ENCODE results near the gene HIRIP3. TPM values are rescaled to one million over a fixed set of nuclear protein-coding genes. Genes with fewer than 3 reads are reported as not detected.

The HIRIP3 gene
- polyA plus RNA-seq, 1 of the 3 experiments (the other 2 are of a cell fraction), result 18.9 TPM

DNA sequence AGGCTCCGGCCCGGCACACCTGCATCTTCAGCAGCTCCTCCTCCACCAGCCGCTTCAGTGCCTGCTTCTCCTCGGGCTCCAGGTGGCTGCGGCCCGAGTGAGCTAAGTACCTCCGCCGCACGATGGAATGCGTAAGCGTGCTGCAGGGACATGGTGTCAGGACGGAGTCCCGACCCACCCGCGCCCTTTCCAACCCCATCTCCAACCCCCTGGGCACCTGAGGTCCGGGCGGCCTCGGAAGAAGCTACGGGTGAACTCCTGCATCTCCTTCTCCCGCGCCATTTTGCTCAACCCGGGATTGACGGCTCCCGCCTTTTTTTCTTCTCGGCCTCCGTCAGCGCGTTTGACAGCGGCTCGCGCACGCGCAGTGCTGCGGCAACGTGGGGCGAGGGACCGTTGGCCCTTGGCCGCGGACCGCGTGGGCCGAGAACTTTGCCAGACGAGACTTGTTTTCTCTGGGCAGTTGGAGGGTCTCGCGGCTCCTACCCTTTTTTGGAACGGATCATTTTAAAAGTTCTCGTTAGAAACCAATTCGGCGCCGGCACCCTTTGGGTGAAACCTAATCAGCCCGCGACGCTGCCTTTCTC lies at the start of gene HIRIP3 (continued):
- TF ChIP-seq GATA2 (CRISPR knock-in tag; IDR thresholded peaks at IDR 0.05) (no peak), SMC3 (IDR thresholded peaks at IDR 0.05; ENCODE audit: low read depth, low read length) (no peak), TCF12 (IDR thresholded peaks at IDR 0.05) (no peak), RCOR1 (IDR thresholded peaks at IDR 0.05; ENCODE audit: low read length) (no peak), CHD2 (IDR thresholded peaks at IDR 0.05; ENCODE audit: low read length, partially characterized antibody) (no peak), ELF1 (IDR thresholded peaks at IDR 0.05) (no peak), RAD21 (IDR thresholded peaks at IDR 0.05; ENCODE audit: low read length) (no peak)
- TF ChIP-seq, protein P1, sequence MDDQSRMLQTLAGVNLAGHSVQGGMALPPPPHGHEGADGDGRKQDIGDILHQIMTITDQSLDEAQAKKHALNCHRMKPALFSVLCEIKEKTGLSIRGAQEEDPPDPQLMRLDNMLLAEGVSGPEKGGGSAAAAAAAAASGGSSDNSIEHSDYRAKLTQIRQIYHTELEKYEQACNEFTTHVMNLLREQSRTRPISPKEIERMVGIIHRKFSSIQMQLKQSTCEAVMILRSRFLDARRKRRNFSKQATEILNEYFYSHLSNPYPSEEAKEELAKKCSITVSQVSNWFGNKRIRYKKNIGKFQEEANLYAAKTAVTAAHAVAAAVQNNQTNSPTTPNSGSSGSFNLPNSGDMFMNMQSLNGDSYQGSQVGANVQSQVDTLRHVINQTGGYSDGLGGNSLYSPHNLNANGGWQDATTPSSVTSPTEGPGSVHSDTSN (IDR thresholded peaks at IDR 0.05), result peak; percentile 73
- TF ChIP-seq, protein P2, sequence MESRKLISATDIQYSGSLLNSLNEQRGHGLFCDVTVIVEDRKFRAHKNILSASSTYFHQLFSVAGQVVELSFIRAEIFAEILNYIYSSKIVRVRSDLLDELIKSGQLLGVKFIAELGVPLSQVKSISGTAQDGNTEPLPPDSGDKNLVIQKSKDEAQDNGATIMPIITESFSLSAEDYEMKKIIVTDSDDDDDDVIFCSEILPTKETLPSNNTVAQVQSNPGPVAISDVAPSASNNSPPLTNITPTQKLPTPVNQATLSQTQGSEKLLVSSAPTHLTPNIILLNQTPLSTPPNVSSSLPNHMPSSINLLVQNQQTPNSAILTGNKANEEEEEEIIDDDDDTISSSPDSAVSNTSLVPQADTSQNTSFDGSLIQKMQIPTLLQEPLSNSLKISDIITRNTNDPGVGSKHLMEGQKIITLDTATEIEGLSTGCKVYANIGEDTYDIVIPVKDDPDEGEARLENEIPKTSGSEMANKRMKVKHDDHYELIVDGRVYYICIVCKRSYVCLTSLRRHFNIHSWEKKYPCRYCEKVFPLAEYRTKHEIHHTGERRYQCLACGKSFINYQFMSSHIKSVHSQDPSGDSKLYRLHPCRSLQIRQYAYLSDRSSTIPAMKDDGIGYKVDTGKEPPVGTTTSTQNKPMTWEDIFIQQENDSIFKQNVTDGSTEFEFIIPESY (IDR thresholded peaks at IDR 0.05; ENCODE audit: borderline replicate concordance, low read depth), result peak; percentile 39; the same call in 1 of the 2 replicates
- TF ChIP-seq, protein P3, sequence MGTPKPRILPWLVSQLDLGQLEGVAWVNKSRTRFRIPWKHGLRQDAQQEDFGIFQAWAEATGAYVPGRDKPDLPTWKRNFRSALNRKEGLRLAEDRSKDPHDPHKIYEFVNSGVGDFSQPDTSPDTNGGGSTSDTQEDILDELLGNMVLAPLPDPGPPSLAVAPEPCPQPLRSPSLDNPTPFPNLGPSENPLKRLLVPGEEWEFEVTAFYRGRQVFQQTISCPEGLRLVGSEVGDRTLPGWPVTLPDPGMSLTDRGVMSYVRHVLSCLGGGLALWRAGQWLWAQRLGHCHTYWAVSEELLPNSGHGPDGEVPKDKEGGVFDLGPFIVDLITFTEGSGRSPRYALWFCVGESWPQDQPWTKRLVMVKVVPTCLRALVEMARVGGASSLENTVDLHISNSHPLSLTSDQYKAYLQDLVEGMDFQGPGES (IDR thresholded peaks at IDR 0.05; ENCODE audit: low read depth, low read length), result no peak

GRCh38 chr16:30041841-30042240 lies 46.4 kb upstream of the HIRIP3 start:
- H3K36me3 ChIP-seq (replicated peaks in 1 of 2; ENCODE audit: control insufficient read depth in 1 of 2, insufficient read depth in 2 of 2, low read length in 1 of 2), result no peaks in the 10 kb centered on the region
- CTCF ChIA-PET, result interaction anchor here (0.7 to 4.0 kb wide), 12 partner anchors 8 to 71 kb away, joined by 3 to 30 read pairs (median 4); partner anchors contain the start of genes TBX6 and TLCD3B

More at GRCh38 chr16:30041841-30042240, 46.4 kb upstream of the HIRIP3 start:
- no peak overlapping the region for H2AFZ ChIP-seq (ENCODE audit: low read depth)
- H3K27ac ChIP-seq (ENCODE audit: low read depth in 2 of 2, low read length in 1 of 2), result no peak overlapping the region
- H3K4me2 ChIP-seq, result no peak overlapping the region
- no peak overlapping the region for H3K4me3 ChIP-seq (ENCODE audit: low read depth in 2 of 2, low read length in 1 of 2)
- no peaks in the 10 kb centered on the region for H3K9me2 ChIP-seq
- H3F3A ChIP-seq (replicated peaks; ENCODE audit: insufficient read depth), result no peaks in the 10 kb centered on the region
- H3K79me2 ChIP-seq (ENCODE audit: insufficient read depth), result no peaks in the 10 kb centered on the region
- POLR2A ChIA-PET, result interaction anchor here (1.3 kb wide), 1 partner anchor 11 kb away, joined by 5 read pairs; a partner anchor contains a TSS
- 22% methylated on average over 5 of the region's 5 CpGs for WGBS (ENCODE audit: low lambda C conversion rate)
- no peaks in the 10 kb centered on the region for H3K9me3 ChIP-seq
- no peaks in the 10 kb centered on the region for H3K4me1 ChIP-seq (ENCODE audit: control insufficient read depth in 1 of 2, insufficient read depth in 2 of 2, low read depth in 1 of 2, low read length in 1 of 2)
- TF ChIP-seq RAD21 (IDR thresholded peaks at IDR 0.05; ENCODE audit: low read length) (peak; percentile 71), CTCF (IDR thresholded peaks at IDR 0.05) (peak; percentile 69), USF2 (IDR thresholded peaks at IDR 0.05; ENCODE audit: borderline replicate concordance, low read depth, low read length) (no peak), ELF1 (IDR thresholded peaks at IDR 0.05) (no peak), SMC3 (IDR thresholded peaks at IDR 0.05; ENCODE audit: low read depth, low read length) (0 out of 2 replicates have a peak, but pooled peaks have one; percentile 8)
- TF ChIP-seq, protein P4, sequence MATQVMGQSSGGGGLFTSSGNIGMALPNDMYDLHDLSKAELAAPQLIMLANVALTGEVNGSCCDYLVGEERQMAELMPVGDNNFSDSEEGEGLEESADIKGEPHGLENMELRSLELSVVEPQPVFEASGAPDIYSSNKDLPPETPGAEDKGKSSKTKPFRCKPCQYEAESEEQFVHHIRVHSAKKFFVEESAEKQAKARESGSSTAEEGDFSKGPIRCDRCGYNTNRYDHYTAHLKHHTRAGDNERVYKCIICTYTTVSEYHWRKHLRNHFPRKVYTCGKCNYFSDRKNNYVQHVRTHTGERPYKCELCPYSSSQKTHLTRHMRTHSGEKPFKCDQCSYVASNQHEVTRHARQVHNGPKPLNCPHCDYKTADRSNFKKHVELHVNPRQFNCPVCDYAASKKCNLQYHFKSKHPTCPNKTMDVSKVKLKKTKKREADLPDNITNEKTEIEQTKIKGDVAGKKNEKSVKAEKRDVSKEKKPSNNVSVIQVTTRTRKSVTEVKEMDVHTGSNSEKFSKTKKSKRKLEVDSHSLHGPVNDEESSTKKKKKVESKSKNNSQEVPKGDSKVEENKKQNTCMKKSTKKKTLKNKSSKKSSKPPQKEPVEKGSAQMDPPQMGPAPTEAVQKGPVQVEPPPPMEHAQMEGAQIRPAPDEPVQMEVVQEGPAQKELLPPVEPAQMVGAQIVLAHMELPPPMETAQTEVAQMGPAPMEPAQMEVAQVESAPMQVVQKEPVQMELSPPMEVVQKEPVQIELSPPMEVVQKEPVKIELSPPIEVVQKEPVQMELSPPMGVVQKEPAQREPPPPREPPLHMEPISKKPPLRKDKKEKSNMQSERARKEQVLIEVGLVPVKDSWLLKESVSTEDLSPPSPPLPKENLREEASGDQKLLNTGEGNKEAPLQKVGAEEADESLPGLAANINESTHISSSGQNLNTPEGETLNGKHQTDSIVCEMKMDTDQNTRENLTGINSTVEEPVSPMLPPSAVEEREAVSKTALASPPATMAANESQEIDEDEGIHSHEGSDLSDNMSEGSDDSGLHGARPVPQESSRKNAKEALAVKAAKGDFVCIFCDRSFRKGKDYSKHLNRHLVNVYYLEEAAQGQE (IDR thresholded peaks at IDR 0.05; ENCODE audit: low read depth, low read length), result no peak
- H3K27me3 ChIP-seq (ENCODE audit: insufficient read depth), result no peaks in the 10 kb centered on the region
- no peaks in the 10 kb centered on the region for H4K20me1 ChIP-seq (ENCODE audit: insufficient read depth)
- no peak overlapping the region for H3K9ac ChIP-seq
- DNase-seq, result no peak
